Hindlimb muscle (tissue), 1 donor: ENCODE data around the gene SUCLG2. TPM values are rescaled to one million over a fixed set of nuclear protein-coding genes. Genes with fewer than 3 reads are reported as not detected.

ENCODE experiments used
- DNase-seq: peaks from one replicate; pipeline ENCODE4 v3.0.0-alpha.2; 2013
- polyA plus RNA-seq: library from polyadenylated mRNA; unstranded; fragments of 120-200 nt; gene quantifications from one replicate; pipeline ENCODE4 v1.2.1, GENCODE V29; 2013; ENCODE audit not compliant: insufficient read length

The SUCLG2 gene
- polyA plus RNA-seq, 1 donor, result 28.2 TPM

DNA sequence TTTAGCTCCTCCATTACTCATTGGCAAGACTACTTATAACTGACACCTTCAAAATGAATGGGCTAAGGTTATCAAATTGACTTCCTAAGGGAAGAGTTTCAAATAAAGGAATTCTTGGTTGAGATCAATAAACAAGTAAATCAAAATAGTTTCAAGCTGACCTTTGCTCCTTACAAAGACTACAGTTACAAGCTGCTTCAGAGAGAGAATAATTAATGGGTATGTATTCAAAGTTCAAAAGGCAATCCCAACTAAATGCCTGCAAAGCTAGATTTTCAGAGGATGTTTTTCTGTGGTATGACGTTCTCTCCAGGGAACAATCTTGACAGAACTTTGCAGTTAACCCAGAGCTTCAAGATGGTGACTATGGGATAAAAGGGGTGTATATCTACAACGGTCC lies 153.7 kb downstream of the SUCLG2 start:
- DNase-seq, result no peak

DNA sequence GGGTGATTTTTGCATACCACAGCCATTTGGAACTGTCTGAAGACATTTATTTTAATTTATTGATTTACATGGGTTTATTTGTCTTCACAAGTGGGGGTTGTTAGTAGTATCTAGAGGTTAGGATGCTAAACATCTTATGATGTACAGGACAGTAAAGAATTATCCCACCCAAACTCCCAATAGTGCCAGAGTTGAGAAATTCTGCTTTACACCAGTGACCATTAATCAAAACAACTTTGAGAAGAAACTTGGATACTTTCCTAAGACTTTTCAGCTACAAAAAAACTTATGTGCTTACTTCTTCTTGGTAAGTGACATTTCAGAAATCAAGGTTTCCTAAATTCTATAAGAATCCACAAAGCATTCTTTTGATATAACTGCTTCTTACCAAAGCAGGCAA lies 156.7 kb downstream of the SUCLG2 start:
- DNase-seq, result no peak

DNA sequence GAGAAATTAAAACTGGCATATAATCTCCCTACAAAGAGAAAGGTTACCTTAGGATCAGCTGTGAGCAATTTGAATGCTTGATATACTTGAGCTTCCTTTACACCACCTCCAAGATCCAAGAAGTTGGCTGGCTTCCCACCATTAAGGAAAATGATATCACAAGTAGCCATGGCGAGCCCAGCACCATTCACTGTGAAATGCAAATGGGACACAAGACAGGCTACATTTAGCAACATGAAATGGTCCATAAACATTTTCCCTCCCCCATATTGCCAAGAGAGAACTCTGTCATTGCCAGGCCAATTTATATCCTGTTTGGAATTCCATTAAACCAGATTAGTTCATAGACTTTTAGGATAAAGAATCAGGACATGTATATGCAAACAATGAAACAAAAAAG lies 158.7 kb downstream of the SUCLG2 start:
- DNase-seq, result no peak

GRCh38 chr3:67493808-67494207 lies 160.6 kb downstream of the SUCLG2 start:
- DNase-seq, result no peak

DNA sequence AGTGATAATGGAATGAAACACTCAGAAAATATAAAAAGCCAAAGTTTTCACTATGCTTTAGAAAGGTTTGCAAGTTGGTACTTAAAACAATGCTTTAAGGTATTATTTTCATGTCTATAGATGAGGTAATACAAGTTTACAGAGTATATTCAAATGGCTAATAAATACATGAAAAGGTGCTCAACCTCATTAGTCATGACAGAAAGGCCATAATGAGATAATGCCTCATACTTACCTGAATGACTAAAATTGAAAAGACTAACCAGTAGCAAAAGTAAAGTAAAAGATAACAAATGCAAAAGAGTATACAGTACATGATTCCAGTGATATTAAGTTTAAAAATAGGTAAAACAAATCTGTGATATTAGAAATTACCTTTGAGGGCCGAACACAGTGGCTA lies 163.8 kb downstream of the SUCLG2 start:
- DNase-seq, result no peak

- no peak for DNase-seq
These were observed 164.6 kb downstream of the SUCLG2 start for GRCh38 chr3:67489816-67490215.

DNA sequence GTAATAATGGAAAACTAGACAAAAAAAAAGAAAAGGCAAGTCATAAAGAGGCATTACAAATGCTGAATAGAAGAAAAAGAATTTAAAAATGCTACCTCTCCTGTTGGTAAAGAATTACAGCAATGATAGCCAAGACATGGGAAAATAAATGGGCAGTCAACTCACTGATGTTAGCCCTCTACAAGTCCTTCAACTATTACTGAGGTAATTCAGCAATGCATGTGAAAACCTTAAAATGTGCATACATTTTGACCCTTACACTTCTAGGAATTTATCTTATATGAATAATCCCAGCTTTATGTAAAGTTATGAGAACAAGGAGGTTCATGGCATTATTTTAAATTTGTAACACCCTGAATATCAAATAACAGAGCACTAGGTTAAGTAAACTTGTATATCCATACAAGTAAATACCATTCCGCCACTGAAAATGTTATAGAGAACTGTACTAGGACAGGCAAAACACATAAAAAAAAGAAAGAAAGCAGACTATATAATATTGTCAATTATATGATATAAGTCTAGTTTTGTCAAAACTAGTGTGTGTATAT lies 166.8 kb downstream of the SUCLG2 start:
- DNase-seq, result no peak

GRCh38 chr3:67486883-67487282 lies 167.5 kb downstream of the SUCLG2 start:
- no peak for DNase-seq

DNA sequence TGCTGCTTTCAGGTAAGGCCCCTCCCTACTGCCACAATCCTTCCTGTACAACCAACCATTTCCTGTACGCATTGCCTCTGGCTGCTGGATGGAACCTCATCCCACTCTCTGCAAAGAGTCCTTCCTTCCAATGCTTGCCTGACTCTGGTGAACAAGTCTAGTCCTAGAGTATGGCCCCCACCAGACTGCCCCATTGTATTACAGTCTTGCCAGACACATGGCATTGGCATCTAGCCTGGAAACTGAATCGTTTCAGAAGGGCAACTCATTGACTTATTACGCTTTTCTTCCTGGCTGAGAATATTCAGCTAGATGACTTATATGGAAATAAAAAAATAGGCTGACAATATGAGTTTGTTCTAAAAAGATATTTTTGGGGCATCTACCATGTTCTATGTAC lies 170.3 kb downstream of the SUCLG2 start:
- DNase-seq, result no peak

DNA sequence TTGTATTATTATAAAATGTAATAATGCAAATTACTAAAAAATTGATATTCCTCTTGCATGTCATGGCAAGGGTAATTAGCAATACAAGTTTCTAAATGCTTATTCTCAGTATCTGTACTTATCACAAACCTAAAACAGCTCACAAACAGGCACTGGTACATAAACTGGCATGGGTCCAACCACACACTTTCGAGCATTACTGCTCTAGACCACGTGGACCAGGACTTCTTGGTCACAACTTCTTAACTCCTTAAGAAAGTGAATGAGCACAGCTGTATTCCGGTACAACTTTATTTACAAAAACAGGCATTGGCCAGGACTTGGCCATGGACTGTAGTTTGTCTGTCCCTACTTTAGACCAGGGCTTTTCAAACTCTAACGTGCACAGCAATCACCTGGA lies 173.3 kb downstream of the SUCLG2 start:
- DNase-seq, result no peak

DNA sequence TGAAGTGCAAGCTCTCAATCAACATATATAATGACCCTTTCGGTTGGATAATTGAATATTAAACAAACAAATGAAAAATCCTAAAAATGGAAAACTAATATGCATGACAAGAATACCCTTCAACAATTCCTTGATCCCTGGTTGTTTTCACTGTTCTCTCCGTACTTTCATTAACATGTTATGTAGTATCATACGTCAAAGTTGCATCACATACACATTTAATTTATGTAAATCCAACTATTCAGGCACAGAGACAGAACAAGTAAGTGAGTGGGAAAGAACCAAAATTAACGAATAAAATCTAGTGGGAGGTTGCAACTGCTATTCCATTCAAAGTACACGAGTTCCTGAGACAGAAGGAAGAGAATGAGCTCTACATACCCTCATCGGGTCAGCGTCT lies 176.0 kb downstream of the SUCLG2 start:
- DNase-seq, result no peak

DNA sequence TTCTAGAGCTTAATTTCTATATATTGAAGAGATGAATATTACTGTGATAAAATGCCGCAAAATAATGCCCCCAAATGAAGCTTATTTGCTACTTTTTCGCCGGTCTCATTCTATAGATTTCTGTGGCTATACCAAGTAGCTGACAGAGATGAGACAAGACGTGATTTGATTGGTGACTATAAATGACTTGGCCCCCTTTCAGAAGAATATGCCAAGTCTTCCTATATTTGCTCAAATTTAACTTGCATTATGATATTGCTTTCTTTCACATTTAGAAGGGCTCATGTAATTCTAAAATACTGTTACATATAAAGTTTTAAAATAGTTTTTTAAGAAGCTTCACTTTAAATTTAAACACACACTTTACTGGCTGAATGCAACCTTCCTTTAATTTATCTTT lies 180.1 kb downstream of the SUCLG2 start:
- DNase-seq, result no peak

- no peak for DNase-seq
These were observed 181.7 kb downstream of the SUCLG2 start for GRCh38 chr3:67472674-67473201.

DNA sequence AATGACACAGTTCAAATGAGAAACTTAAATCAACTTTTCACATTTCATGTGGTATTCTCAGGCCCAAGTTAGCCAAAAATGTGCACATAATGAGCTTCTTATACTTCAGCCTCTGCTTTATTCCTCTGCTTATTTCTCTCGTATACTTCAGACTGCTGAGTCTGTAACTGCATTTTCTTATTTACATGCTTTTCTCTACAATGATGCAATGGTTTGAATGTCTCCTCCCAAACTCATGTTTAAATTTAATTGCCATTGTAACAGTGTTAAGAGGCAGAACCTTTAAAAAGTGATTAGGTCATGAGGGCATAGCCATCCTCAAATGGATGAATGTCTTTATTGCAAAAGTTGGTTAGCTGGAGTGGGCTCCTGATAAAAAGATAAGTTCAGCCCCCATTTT lies 184.2 kb downstream of the SUCLG2 start:
- DNase-seq, result no peak

DNA sequence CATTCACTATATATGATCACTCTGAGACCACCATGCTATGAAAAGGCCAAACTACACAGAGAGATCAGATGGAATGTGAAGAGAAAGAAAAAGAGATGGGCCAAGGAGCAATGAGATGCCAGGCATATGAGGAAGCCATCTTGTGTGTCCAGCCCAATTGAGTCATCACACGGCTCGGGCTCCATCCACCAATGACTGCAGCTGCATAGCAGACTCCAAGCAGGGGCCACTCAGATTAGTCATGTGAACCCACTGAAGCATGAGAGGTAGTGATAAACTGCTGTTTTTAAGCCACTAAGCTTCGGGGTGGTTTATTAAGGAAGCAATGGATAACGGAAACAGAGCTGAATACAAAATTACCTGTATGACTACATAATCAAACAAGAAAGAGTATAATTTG lies 185.9 kb downstream of the SUCLG2 start:
- no peak for DNase-seq

DNA sequence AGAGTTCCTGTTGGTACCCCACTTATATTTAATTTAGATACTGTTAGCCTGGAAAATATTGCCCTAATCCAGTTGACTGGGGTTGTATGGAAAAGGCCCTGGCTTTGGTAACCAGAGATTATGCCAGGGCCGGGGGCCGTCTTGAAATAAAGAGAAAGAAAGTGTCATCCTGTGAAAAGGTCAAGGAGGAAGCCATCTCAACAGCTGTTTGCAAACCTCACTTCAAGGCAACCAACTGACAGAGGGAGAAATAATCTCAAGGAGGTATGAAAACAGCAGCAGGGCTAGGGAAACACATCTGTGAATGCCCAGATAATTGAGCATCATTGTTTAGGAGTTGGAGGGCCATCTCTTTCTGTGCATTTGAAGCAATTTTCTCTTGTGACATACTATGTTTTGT lies 190.8 kb downstream of the SUCLG2 start:
- DNase-seq, result no peak

DNA sequence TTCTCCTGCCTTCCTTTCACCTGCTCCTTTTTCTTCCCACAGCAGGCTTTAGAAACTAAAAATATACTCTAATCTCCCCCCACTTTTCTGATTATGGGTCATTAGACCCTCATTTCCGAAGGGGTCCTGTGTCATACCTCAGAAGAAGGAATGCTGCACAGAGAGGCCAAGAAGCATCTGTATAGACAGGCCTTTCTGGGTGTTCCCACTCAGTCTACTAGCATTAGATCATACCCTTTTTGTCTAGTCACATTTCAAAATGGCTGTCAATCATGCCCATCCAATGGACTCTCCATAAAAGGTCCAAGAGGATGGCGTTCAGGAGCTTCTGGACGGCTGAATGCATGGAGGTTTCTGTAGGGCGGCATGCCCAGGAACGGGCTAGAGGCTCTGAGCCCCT lies 192.2 kb downstream of the SUCLG2 start:
- DNase-seq, result no peak

GRCh38 chr3:67461667-67462142 lies 192.7 kb downstream of the SUCLG2 start:
- DNase-seq, result no peak

GRCh38 chr3:67460841-67461510 lies 193.4 kb downstream of the SUCLG2 start:
- DNase-seq, result no peak

DNA sequence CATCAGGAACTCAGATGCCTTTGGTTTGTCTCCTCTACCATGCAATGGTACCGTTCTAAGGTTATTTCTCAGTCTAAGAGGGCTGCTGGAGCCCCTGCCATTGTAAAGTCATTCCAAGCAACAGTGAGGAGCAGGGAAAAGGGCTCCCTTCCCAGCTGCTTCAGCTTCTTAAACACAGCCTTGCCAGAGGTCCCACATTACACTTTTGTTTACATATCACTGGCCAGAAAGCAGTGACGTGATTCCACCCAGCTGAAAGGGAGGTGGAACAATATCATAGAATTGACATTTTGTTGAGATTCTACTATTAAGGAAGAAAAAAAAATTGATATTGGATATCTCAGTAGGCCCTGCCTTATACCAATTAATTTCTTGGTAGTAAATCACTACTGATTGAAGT lies 194.6 kb downstream of the SUCLG2 start:
- no peak for DNase-seq

DNA sequence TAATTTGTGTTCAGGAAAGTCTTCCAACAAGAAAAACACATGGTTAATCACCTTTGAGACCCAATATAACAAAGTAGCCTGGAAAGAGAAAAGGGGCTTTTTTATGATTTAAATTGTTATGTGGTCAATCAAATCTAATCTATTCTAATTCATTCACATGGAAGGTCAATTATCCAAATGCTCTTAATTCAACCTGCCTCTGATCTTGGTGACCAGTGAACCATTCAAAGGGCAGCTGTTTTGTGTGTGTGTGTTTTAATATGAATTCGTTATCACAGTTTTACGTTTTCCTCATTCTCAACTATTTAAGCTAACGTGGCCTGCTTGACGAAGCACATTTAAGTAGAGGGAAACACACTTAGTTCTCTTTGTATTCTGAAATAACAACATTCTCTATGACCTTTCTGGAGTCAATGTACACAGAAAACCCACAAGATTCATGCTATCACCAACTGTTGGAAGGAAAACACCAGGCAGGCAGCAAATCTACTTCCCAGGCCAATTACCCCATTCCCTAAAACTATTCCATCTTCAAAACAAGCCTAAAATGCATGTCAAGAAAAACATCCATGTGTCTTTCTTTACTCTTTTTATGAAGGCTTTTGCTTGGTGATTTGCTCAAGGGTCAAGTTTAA lies 195.4 kb downstream of the SUCLG2 start:
- DNase-seq, result no peak

GRCh38 chr3:67458408-67458807 lies 196.0 kb downstream of the SUCLG2 start:
- DNase-seq, result no peak

DNA sequence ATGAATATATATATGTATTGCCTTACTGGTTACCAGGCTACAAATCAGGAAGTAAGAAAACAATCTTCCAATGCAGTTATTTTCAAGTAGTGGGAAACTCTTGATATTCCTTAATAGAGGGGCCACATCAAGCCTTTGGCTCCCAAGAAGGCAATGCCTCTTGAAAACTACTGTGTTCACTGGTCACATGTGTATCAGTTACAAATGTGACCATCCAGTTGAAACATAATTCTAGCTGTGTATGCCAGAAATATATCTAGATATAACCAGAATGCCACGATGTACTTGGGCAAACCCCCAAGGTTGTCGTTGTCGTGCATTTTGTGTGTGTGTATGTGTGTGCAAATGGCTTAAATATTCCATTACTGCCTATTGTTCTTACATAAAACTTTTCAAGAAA lies 200.8 kb downstream of the SUCLG2 start:
- DNase-seq, result no peak

GRCh38 chr3:67450153-67450552 lies 204.3 kb downstream of the SUCLG2 start:
- no peak for DNase-seq
